Activated CD4-positive, alpha-beta T cell treated with anti-CD3 and anti-CD28 coated beads, Interleukin-2, amount 50 U/mL, for 24 hours (primary cell): Measurements from ENCODE around the gene VSIG4.

Source experiments
- DNase-seq, 2 donors: peaks; one replicate each; pipeline ENCODE4 v3.0.0-alpha.2; 2020; ENCODE audit warnings: low read depth in 1 of 2, low spot score in 1 of 2

VSIG4 gene

GRCh38 chrX:66024092-66024467 is 15.8 kb downstream of the VSIG4 start:
- no peak for DNase-seq

- DNase-seq = no peak
These were observed 16.3 kb downstream of the VSIG4 start for GRCh38 chrX:66023385-66024091.

- DNase-seq = no peak
These were observed 17.1 kb downstream of the VSIG4 start for GRCh38 chrX:66022632-66023384.

- DNase-seq = no peak
These were observed 17.9 kb downstream of the VSIG4 start for GRCh38 chrX:66021765-66022631.

GRCh38 chrX:66021401-66021764 is 18.5 kb downstream of the VSIG4 start:
- no peak for DNase-seq

- DNase-seq = no peak
These were observed 19.1 kb downstream of the VSIG4 start for GRCh38 chrX:66020631-66021334.

- DNase-seq = no peak
These were observed 19.9 kb downstream of the VSIG4 start for GRCh38 chrX:66019974-66020373.

GRCh38 chrX:66019310-66019652 is 20.6 kb downstream of the VSIG4 start:
- no peak for DNase-seq

GRCh38 chrX:66018585-66019309 is 21.1 kb downstream of the VSIG4 start:
- no peak for DNase-seq

GRCh38 chrX:66017659-66018170 is 22.2 kb downstream of the VSIG4 start:
- DNase-seq = no peak

GRCh38 chrX:66016905-66017658 is 22.8 kb downstream of the VSIG4 start:
- no peak for DNase-seq

- DNase-seq = no peak
These were observed 23.8 kb downstream of the VSIG4 start for GRCh38 chrX:66015900-66016689.

GRCh38 chrX:66015152-66015831 is 24.6 kb downstream of the VSIG4 start:
- no peak for DNase-seq

GRCh38 chrX:66014556-66014955 is 25.3 kb downstream of the VSIG4 start:
- no peak for DNase-seq

GRCh38 chrX:66014084-66014483 is 25.8 kb downstream of the VSIG4 start:
- DNase-seq = no peak

- no peak for DNase-seq
These were observed 26.6 kb downstream of the VSIG4 start for GRCh38 chrX:66013194-66013816.

- no peak for DNase-seq
These were observed 27.8 kb downstream of the VSIG4 start for GRCh38 chrX:66012094-66012534.
